ENCODE measurements around the gene MGST3. TPM values are rescaled to one million over a fixed set of nuclear protein-coding genes. Genes with fewer than 3 reads are reported as not detected.

MGST3 gene
- total RNA-seq, 1 donor from 2014 or later, result 128 TPM

DNA sequence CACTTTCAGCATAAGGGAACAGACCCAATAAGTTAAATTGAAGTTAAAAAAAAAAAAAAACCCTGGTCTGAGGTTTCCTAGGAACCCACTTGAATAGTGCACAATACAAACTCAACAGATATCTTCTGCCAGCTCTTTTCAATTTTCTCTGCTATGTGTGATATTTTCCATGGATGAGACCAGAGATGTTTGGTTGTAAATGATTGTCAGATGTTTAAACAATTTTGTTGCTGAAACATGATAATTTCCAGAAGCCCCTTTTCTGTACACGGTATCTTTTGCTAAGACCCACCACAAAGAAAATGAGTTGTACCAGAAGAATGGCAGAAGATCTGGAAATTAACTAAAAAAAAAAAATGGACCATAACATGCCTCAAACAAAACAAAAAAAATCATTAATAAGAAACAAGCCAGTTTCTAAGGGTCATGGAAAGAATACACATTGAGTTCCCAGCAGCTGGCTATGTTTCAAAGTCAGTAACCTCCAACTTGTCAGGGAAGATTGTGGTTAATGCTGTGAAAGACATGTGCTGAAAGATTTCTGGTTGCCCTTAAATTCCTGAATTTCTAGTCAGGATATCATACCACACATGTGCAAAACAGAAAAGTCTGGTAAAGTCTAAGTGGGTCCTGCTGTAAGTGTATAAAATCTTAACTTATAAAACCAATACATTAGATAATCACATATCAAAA lies 35.6 kb upstream of the MGST3 start:
- TF ChIP-seq, protein P1, sequence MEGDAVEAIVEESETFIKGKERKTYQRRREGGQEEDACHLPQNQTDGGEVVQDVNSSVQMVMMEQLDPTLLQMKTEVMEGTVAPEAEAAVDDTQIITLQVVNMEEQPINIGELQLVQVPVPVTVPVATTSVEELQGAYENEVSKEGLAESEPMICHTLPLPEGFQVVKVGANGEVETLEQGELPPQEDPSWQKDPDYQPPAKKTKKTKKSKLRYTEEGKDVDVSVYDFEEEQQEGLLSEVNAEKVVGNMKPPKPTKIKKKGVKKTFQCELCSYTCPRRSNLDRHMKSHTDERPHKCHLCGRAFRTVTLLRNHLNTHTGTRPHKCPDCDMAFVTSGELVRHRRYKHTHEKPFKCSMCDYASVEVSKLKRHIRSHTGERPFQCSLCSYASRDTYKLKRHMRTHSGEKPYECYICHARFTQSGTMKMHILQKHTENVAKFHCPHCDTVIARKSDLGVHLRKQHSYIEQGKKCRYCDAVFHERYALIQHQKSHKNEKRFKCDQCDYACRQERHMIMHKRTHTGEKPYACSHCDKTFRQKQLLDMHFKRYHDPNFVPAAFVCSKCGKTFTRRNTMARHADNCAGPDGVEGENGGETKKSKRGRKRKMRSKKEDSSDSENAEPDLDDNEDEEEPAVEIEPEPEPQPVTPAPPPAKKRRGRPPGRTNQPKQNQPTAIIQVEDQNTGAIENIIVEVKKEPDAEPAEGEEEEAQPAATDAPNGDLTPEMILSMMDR (IDR thresholded peaks at IDR 0.05; ENCODE audit: unreplicated experiment), result no peak
- peaks cover 11% of the 10 kb centered on the region for H3K4me1 Mint-ChIP-seq (ENCODE audit: low read depth)
- H3K36me3 Mint-ChIP-seq (ENCODE audit: insufficient read depth), result no peaks in the 10 kb centered on the region
- H3K9me3 Mint-ChIP-seq (ENCODE audit: low read depth), result no peaks in the 10 kb centered on the region
- H3K4me3 Mint-ChIP-seq (ENCODE audit: low read depth), result no peak overlapping the region
- DNase-seq (ENCODE audit: low spot score, unreplicated experiment), result no peak
- no peak overlapping the region for H3K27ac Mint-ChIP-seq
- peaks cover 34% of the 10 kb centered on the region for H3K27me3 Mint-ChIP-seq

DNA sequence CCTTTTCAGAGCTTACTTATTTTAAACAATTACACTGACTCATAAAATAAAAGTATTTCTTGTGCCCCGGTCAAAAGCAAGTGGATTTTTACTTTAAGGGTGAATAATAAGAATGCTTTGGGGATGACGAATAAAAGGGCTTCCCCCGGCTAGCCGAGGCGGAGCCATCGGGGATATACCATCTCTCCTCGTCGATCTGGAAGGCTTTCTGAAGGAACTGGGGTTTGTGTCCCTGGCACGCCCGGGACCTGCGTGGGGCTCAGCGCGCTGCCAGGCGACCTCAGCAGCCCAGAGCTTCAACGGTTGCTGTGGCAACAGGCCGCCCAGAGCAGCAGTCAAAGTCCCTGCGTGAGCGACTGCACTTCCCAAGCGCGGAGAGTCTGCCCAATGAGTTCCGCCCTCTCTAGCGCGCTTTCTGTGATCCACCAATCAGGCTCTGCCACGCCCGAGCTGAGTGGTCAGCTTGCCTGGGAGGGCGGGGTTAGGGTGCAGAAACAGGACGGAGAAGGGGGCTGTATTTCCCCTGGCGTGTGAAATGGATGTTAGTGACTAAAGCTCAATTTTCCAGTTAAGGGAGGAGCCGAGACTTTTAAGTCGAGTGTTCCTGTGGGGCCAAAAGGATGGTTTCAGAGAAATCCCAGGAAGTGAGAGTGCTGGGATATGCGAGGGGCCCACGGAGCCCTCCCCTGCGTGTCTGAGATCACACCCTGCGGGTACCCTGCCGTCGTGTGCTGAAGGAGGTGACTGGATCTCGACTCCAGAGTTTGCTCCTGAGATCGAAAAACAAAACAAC lies 33.0 kb upstream of the MGST3 start:
- H3K4me3 Mint-ChIP-seq (ENCODE audit: low read depth), result peak overlapping the region; percentile 84
- peak overlapping the region; percentile 63 for H3K27ac Mint-ChIP-seq
- no peaks in the 10 kb centered on the region for H3K36me3 Mint-ChIP-seq (ENCODE audit: insufficient read depth)
- peaks cover 33% of the 10 kb centered on the region for H3K27me3 Mint-ChIP-seq
- TF ChIP-seq, protein P1 (IDR thresholded peaks at IDR 0.05; ENCODE audit: unreplicated experiment), result no peak
- H3K9me3 Mint-ChIP-seq (ENCODE audit: low read depth), result no peaks in the 10 kb centered on the region
- DNase-seq (ENCODE audit: low spot score, unreplicated experiment), result peak; percentile 90
- H3K4me1 Mint-ChIP-seq (ENCODE audit: low read depth), result peaks cover 11% of the 10 kb centered on the region

DNA sequence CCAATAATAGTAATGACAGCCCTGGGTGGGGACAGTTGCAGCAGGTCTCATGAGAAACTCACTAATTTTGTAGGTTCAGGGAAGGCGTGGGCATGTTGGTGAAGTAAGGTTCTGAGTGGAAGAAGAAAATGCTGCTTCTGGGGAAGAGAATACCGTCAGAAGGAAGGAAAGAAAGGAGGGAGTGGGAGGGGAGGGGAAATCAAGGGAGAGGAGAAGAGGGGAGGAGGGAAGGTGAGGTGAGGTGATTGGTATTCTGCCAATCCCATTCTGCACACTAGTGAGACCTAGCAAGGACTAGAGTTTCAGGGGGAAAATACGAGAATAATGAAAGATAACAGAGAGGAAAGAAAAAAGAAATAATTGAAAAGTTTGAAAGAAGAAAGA lies 32.4 kb upstream of the MGST3 start:
- H3K4me3 Mint-ChIP-seq (ENCODE audit: low read depth), result peak overlapping the region; percentile 84
- no peaks in the 10 kb centered on the region for H3K36me3 Mint-ChIP-seq (ENCODE audit: insufficient read depth)
- H3K27ac Mint-ChIP-seq, result peak overlapping the region; percentile 63
- peaks cover 11% of the 10 kb centered on the region for H3K4me1 Mint-ChIP-seq (ENCODE audit: low read depth)
- TF ChIP-seq, protein P1 (IDR thresholded peaks at IDR 0.05; ENCODE audit: unreplicated experiment), result no peak
- H3K9me3 Mint-ChIP-seq (ENCODE audit: low read depth), result no peaks in the 10 kb centered on the region
- peaks cover 27% of the 10 kb centered on the region for H3K27me3 Mint-ChIP-seq
- DNase-seq (ENCODE audit: low spot score, unreplicated experiment), result no peak

DNA sequence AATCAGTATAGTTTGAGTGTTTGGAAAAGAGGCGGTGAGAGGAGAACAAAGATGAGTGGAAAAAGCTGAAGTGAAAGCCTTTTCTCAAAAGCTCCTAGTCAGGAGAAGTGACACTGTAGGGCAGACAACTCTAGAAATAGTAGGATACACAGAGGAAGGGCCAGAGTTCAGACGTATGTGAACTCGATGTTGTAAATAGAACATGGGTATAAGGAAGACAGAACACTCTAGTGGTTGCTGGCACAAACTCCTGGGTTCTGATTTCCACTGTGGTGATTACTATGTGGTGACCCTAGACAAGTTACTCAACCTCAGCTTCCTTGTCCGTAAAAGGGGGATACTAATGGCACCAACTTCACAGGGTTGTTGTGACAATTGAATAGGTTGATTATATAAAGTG lies 30.2 kb upstream of the MGST3 start:
- Mint-ChIP-seq H3K4me1 (ENCODE audit: low read depth) (peaks cover 11% of the 10 kb centered on the region), H3K4me3 (ENCODE audit: low read depth) (no peak overlapping the region), H3K27ac (no peak overlapping the region), H3K36me3 (ENCODE audit: insufficient read depth) (no peaks in the 10 kb centered on the region), H3K9me3 (ENCODE audit: low read depth) (no peaks in the 10 kb centered on the region), H3K27me3 (peaks cover 14% of the 10 kb centered on the region)
- DNase-seq (ENCODE audit: low spot score, unreplicated experiment), result no peak
- TF ChIP-seq, protein P1 (IDR thresholded peaks at IDR 0.05; ENCODE audit: unreplicated experiment), result no peak

DNA sequence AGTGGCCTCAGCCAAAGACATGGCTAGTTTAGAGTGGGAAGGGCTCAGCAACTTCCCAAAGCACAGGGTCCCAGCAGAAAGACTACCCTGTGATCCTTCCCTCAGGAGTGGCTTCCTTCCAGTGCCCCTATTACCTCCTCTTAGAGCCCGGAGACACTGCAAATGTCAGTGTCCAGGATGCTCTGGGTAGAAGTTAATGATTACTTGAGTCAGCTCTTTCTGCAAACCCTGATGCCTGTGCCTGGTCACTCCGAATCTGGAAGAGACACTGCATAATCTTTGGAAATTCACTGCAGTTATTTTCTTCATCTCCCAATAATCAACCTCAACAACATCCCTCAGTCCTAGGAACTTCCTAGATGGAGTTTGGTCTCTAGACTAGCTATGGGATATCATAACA lies 27.2 kb upstream of the MGST3 start:
- Mint-ChIP-seq H3K36me3 (ENCODE audit: insufficient read depth) (no peaks in the 10 kb centered on the region), H3K4me3 (ENCODE audit: low read depth) (no peak overlapping the region), H3K27me3 (peaks cover 17% of the 10 kb centered on the region), H3K9me3 (ENCODE audit: low read depth) (no peaks in the 10 kb centered on the region), H3K4me1 (ENCODE audit: low read depth) (peaks cover 1% of the 10 kb centered on the region), H3K27ac (no peak overlapping the region)
- TF ChIP-seq, protein P1 (IDR thresholded peaks at IDR 0.05; ENCODE audit: unreplicated experiment), result no peak
- DNase-seq (ENCODE audit: low spot score, unreplicated experiment), result no peak

Measured in progenitor cell of endocrine pancreas (in vitro differentiated cells).